Psoas muscle (tissue), 8 donors: ENCODE data around the gene PAX3. TPM values are rescaled to one million over a fixed set of nuclear protein-coding genes. Genes with fewer than 3 reads are reported as not detected.

Experiments used
- ATAC-seq, 4 donors: fragments of 200-7000 bp; cut with Tn5 transposase; one replicate each; pipeline ENCODE4 v1.9.1; 2020; ENCODE audit warnings: moderate library complexity in 3 of 4, mild to moderate bottlenecking in 2 of 4
- DNase-seq, 2 donors: peaks; one replicate each; pipeline ENCODE4 v3.0.0-alpha.2; 2020
- H3K27ac ChIP-seq: fragments of 200-600 bp; one replicate; pipeline ENCODE4 v1.8.0; 2022
- H3K27me3 ChIP-seq, 3 donors: fragments of 200-600 bp in 1 of 3; one replicate each; pipeline versions ENCODE4 v1.6.1 to v1.8.0; 2013 to 2022; ENCODE audit warnings: low read length in 2 of 3, mild to moderate bottlenecking in 2 of 3, moderate library complexity in 1 of 3; ENCODE audit not compliant: insufficient read depth in 3 of 3
- H3K36me3 ChIP-seq, 2 donors: fragments of 200-600 bp in 1 of 2; one replicate each; pipeline versions ENCODE4 v1.6.1 to v1.8.0; 2013 to 2022; ENCODE audit warnings: low read depth in 1 of 2, mild to moderate bottlenecking in 1 of 2, moderate library complexity in 1 of 2; ENCODE audit not compliant: insufficient read depth in 1 of 2
- H3K4me1 ChIP-seq: fragments of 200-600 bp; one replicate; pipeline ENCODE4 v1.8.0; 2022
- H3K4me3 ChIP-seq: fragments of 200-600 bp; one replicate; pipeline ENCODE4 v1.8.0; 2022; ENCODE audit warnings: mild to moderate bottlenecking
- H3K9me3 ChIP-seq: fragments of 200-600 bp; one replicate; pipeline ENCODE4 v1.8.0; 2022
- whole genome bisulfite sequencing, 3 donors: extraction: QIAGEN DNeasy Blood & Tissue Kit; methylation state at CpG; one replicate each; pipeline versions ENCODE4 v1.1.6 to v1.1.7; 2013; 5-methylcytosine and 5-hydroxymethylcytosine counted together
- intact Hi-C, 2 donors: fragments of 100-400 bp; cut with DNase I; formaldehyde crosslinking; loops; one replicate each; pipeline versions ENCODE4 v1.11.0 to v1.14.2; 2022
- polyA plus RNA-seq, 3 donors: library from polyadenylated mRNA; stranded (reverse); fragments of 200-250 nt; gene quantifications; one replicate each; pipeline ENCODE4 v1.2.3, GENCODE V29; 2013
- total RNA-seq, 4 donors: library from RNA; stranded (reverse); fragmentation: NEBNext Ultra II Directional in 2 of 4; extraction: Animal tissue kit (Norgen Biotek cat#: 25700) in 2 of 4; gene quantifications; one replicate each; pipeline versions ENCODE4 v1.2.1 to v1.2.4, GENCODE V29; 2021 to 2023
- TF ChIP-seq, protein P1 (sequence below): fragments of 200-600 bp; IDR thresholded peaks from one replicate; pipeline ENCODE4 v1.8.0; 2022; ENCODE audit warnings: antibody characterized with exemption
- donor health status: healthy with polysubstance abuse.
- donor health status: DM: no; HTN: no; CAD: no; lungs with moderate emphysema.
- donor health status: Bipolar disorder and iron deficiency.
- donor health status: healthy.
- donor health status: DM: yes; HTN: yes; CAD: no.
- donor health status: DM: no; HTN: no; CAD: no.
- donor health status: DM: no; HTN: no; CAD: no.
- donor health status: DM: yes; HTN: yes; CAD: no.

PAX3 gene
- total and polyA plus RNA-seq, 7 donors = 0.26 to 20.5 (median 6.9) TPM

DNA sequence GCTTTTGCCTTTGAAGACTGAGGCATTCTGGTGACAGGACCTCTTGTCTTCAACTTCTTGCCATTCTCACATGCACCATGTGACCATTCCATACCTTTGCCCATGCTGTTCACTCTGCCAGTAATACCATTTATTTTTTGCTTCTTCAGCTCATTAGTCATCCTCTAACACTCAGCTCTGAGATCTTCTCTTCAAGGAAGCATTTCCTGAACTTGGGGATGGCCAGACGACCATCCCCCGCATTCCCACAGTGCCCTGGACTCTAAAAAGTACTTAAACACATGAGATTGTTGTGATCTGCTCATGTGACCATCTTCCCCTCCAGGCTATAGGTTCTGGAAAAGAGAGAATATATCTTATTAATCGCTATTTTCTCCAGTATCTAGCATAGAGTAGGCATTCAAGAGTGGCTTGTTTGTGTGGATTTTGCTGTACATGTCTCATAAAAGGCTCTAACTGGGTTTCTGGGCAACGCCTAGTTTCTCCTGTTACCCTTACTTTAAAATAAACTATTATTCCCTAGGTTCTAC, 33.9 kb downstream of the PAX3 start:
- Histone ChIP-seq H3K36me3 (no peaks in the 10 kb centered on the region), H3K4me3 (no peak overlapping the region), H3K27ac (no peak overlapping the region), H3K9me3 (no peaks in the 10 kb centered on the region), H3K27me3 (no peaks in the 10 kb centered on the region), H3K4me1 (peaks cover 11% of the 10 kb centered on the region)
- no peak for ATAC-seq
- intact Hi-C loops = no loop called here
- 80 to 90% (median 86%) methylated on average over 4 of the region's 4 CpGs for WGBS, 3 donors
- DNase-seq = no peak
- TF ChIP-seq, protein P1, sequence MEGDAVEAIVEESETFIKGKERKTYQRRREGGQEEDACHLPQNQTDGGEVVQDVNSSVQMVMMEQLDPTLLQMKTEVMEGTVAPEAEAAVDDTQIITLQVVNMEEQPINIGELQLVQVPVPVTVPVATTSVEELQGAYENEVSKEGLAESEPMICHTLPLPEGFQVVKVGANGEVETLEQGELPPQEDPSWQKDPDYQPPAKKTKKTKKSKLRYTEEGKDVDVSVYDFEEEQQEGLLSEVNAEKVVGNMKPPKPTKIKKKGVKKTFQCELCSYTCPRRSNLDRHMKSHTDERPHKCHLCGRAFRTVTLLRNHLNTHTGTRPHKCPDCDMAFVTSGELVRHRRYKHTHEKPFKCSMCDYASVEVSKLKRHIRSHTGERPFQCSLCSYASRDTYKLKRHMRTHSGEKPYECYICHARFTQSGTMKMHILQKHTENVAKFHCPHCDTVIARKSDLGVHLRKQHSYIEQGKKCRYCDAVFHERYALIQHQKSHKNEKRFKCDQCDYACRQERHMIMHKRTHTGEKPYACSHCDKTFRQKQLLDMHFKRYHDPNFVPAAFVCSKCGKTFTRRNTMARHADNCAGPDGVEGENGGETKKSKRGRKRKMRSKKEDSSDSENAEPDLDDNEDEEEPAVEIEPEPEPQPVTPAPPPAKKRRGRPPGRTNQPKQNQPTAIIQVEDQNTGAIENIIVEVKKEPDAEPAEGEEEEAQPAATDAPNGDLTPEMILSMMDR = no peak

DNA sequence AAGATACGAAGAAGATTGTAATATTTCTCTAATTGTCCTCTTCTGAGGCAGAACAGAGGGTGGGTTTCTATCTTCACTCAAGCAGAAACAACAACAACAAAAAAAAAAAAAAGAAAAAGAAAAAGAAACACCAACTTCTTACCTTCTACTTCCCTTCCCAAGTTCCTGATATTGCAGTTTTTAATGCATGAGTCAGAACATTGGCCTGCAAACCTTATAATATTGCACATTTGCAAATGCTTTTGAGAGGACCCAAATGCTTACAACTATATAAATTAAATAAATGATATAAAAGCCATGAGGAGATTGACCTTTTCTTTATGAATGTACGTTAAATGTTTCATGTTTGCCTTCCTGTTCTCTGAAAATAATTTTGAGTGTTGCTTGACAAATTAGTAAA, 37.3 kb downstream of the PAX3 start:
- no peak overlapping the region for H3K4me3 ChIP-seq
- intact Hi-C loops = no loop called here
- ATAC-seq = no peak
- H3K27me3 ChIP-seq = no peaks in the 10 kb centered on the region
- DNase-seq = no peak
- TF ChIP-seq, protein P1 = no peak
- H3K9me3 ChIP-seq = no peaks in the 10 kb centered on the region
- H3K4me1 ChIP-seq = peaks cover 5% of the 10 kb centered on the region
- 64 to 78% (median 73%) methylated on average over 2 of the region's 2 CpGs for WGBS, 3 donors
- no peak overlapping the region for H3K27ac ChIP-seq
- no peaks in the 10 kb centered on the region for H3K36me3 ChIP-seq

GRCh38 chr2:222257645-222258044, 41.2 kb downstream of the PAX3 start:
- no peaks in the 10 kb centered on the region for H3K36me3 ChIP-seq
- intact Hi-C loops = no loop called here
- 51 to 62% (median 58%) methylated on average over 6 of the region's 6 CpGs for WGBS, 3 donors
- H3K27ac ChIP-seq = no peak overlapping the region
- H3K4me3 ChIP-seq = no peak overlapping the region
- H3K9me3 ChIP-seq = no peaks in the 10 kb centered on the region
- no peaks in the 10 kb centered on the region for H3K27me3 ChIP-seq
- peaks cover 5% of the 10 kb centered on the region for H3K4me1 ChIP-seq
- DNase-seq = no peak
- TF ChIP-seq, protein P1 = no peak
- ATAC-seq = no peak

DNA sequence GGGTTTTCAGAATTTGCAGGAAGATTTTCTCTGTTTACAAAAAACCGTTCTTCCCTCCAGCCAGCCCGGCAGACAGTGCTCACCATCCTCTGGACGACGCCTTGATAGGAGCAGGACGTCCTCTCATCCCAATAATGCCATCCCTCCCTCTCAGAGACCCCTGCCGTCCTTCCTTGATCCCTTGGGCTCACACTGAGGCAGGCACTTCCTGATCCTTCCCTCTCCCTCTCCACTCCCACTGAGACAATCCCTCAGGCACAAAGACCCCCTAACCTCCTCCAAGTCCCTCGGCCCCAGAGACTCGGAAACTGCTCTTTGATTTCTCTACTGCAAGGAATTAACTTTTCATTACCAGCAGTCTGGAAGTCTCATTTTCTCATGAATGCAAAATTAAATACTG, 42.5 kb downstream of the PAX3 start:
- 43 to 62% (median 45%) methylated on average over 8 of the region's 8 CpGs for WGBS, 3 donors
- peaks cover 5% of the 10 kb centered on the region for H3K4me1 ChIP-seq
- intact Hi-C loops = no loop called here

More for the DNA sequence above, 42.5 kb downstream of the PAX3 start:
- H3K4me3 ChIP-seq = no peak overlapping the region
- no peak overlapping the region for H3K27ac ChIP-seq
- DNase-seq = no peak
- H3K9me3 ChIP-seq = no peaks in the 10 kb centered on the region
- no peak for ATAC-seq
- TF ChIP-seq, protein P1 = no peak
- H3K27me3 ChIP-seq = no peaks in the 10 kb centered on the region
- H3K36me3 ChIP-seq = no peaks in the 10 kb centered on the region
